Activated CD4-positive, CD25-positive, alpha-beta regulatory T cell (primary cell): Measurements from ENCODE around the gene DAB2.
"Not testable (repeated sequence)": the region's sequence is repeated elsewhere in the genome, so short reads cannot be mapped to it uniquely, and the experiment has no call there.

ENCODE experiments used
- DNase-seq, 4 experiments: peaks; one replicate each; lab custom pipeline; 2025; lab: John Stamatoyannopoulos, UW

The DAB2 gene

GRCh38 chr5:39420482-39421145 is 4.2 kb downstream of the DAB2 start:
- no peak for DNase-seq

GRCh38 chr5:39419796-39420195 is 5.0 kb downstream of the DAB2 start:
- no peak for DNase-seq

DNA sequence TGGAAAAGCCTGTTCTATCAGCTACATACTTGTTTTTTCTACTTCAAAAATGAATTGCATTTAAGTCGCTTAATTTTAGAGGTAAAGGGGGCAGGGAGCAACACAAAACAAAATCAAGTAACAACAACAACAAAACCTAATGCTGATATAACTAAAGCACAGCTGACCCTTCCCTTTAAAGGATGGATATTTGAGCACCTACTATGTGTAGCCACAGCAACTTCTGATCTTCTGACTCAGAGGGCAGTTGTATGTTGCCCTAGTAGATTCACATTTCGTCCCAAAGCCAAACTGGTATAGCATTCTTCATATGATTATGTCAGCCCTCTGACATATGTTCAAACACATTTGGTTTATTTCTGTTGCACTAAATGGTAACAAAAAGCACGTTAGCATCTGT is 6.8 kb downstream of the DAB2 start:
- no peak for DNase-seq

- DNase-seq = no peak
Measured at GRCh38 chr5:39415201-39415600, 9.6 kb downstream of the DAB2 start.

DNA sequence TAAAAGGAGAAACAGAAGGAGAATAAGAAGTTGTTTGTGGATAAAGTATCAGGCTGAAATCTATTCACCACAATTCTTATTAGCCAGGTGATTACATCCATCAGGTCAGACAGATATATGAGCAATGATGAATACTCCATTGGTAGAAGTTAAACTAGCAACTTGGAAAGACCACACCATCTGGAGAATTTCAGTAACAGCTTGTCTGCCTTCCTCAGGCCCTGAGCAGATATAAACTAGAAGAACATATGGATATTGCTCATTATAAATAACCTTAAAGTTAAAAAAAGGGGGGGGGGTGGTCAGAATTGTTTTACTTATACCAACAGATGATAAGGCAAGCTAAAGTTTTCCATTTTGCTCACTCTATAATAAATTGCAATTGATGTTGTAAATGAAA is 10.4 kb downstream of the DAB2 start:
- no peak for DNase-seq

DNA sequence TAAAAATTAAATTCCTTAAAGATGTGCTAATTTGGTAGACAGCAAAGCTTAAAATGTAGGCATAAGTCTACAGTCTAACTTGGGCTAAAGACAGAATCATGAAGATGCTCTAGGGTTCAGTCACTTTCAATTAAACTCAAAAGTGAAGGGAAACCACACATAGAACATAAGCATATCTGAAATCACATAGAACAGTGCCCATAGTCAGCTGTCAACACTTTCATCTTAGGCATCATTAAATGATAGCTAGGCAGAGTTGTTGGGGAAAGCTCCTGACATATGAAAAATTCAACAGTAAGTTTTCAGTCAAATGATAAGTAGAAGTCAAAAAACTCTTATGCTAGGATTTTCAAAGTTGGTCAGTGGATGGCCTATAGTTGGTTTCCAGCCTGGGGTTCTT is 11.0 kb downstream of the DAB2 start:
- no peak for DNase-seq

GRCh38 chr5:39412721-39413394 is 11.9 kb downstream of the DAB2 start:
- no peak for DNase-seq

GRCh38 chr5:39411985-39412384 is 12.8 kb downstream of the DAB2 start:
- DNase-seq = no peak

DNA sequence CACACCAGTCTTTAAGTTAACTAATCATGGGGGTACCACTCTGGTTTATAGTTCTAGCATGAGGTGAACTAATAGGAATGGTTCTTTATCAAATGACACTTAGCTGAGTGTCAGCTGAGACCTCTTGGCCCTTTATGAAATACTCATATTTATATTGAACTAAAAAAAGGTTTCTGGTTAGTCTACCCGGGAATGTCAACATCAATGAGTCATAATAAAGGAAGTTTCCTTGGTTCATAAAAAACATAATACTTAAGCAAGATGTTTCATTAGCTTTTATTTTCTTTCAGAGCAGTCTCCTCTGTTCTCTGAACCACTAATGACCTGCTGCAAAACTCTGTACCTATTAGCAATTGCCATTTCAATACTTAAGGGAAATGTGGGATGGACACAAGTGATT is 13.7 kb downstream of the DAB2 start:
- DNase-seq = no peak

DNA sequence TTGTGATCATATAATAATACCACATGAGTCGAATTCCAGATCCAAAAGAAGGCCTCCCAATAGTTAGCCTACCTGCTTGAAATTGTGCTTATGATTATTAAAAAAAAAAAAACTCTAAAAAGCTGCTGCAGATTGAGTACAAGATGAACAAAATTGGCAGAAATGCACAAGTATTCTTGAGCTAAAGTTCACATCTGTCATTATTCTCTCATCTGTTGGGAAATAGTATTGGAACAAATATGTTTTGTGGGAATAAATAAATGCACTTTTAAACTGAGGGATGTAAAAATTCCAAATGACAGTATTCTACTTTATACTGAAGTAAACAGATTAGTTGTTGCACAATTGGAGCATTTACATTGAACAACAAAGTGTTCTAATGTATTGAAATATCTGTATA is 15.7 kb downstream of the DAB2 start:
- no peak for DNase-seq

DNA sequence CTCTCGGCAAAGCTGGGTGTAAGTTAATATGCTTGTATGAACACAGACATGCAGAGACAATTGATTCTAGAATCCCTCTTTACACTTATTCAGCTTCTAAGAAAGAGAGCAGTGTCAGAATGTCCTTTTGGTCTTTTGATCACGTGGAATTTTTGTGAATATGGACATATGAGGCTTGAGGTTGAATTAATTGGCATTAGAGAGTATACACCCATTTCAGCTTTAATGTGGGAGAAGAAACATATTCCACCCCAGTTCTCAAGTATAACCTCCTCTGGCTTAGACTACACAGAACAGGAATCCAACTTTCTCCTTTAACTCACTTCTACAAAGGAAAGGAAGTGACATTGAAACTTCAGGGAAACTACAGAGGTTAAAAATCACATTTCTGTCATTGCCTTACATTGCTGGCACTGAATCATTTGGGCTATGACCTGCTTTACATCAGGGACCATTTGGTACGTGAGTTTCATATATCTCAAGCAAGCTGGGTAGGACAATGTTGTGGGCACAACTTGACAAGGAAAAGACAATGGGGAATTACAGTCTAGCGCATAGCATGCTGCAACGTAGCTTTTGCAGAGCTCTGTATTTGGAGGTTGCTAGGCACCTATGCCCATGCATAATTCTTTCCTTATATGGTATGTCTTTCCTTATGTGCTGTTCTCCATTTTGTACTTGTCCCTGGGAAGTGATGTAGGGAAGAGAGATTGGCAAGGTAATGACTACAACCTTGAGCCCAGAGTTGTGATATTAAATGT is 19.5 kb downstream of the DAB2 start:
- DNase-seq = no peak

DNA sequence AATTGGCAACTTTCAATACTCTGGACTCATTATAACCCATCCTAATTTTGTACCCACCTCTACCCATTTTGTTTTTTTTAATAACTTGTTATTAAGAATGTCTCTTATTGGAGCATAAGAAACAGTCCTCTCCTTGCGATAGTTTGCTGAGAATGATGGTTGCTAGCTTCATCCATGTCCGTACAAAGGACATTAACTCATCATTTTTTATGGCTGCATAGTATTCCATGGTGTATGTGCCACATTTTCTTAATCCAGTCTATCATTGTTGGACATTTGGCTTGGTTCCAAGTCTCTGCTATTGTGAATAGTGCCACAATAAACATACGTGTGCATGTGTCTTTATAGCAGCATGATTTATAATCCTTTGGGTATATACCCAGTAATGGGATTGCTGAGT is 21.0 kb downstream of the DAB2 start:
- DNase-seq = not testable (repeated sequence)

DNA sequence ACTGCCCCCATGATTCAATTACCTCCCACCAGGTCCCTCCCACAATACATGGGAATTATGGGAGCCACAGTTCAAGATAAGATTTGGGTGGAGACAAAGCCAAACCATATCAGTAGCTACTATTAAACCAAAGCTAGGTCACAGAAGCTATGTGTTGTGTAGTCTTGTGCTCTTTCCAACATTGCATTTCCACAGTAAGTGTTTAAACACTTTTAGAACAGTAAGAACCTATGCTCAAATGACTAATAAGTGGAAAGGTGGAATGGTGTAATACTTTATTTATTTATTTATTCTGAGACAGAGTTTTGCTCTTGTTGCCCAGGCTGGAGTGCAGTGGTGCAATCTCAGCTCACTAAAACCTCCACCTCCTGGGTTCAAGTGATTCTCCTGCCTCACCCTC is 22.6 kb downstream of the DAB2 start:
- not testable (repeated sequence) for DNase-seq

GRCh38 chr5:39400713-39401578 is 23.8 kb downstream of the DAB2 start:
- no peak for DNase-seq

DNA sequence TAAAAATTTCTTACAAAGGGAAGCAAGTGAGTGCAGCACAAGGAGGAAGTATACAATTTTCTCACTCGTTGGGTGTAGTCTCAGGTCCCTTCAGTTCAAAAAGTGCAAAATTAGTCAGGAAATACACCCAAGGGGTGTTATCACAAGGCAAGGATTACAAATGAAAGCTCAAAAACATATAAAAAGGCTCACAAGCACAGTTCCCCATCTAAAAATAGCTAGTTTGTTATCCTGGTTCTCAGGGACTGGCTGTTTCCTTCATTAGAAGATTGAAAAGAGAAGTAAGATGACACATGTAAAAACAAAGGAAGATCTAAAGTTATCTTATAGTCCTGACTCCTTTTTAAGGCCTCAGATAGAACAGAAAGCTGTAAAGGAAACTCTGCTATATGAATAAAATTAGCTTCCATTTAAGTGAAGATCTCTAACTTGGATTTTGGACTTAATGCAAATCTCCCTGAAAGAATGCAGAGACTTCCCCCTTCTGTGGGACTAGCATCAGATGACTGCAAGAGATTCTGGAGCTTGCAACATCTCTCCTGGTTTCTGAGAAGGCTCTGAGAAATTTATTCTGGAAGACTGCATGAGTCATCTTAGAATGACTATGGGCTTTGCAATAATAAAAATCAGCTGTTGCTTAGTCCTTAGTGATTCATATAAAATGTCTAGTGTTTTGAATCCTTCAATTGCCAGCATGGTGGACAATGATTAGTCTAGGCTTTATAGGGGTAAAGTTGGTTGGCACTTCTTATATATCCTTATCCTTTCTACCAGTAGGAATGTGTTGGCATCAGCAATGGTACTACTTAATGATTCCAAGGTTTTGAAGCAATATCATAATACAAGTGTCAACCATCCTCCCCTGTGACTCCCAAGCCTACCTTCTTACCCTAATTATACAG is 25.4 kb downstream of the DAB2 start:
- DNase-seq = no peak

- DNase-seq = no peak
Measured at GRCh38 chr5:39396843-39397242, 27.9 kb downstream of the DAB2 start.

DNA sequence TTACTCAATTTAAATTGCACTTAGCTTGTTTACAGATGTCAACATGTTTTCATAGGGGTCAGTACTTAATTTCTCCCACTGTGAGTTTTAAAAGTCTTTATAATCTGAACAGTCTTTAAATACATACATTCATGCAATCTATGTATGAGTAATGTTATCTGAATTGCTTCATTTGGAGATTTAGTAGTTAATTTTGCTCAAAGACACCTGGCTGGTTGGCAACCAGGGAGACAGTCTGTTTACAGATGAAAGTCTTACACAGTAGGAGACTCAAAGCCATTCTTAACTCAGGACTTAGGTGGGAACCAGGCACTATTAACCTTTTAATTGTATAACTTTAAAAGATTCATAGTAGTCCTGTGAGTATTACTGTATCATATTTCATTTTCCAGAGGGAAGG is 29.3 kb downstream of the DAB2 start:
- DNase-seq = no peak

GRCh38 chr5:39394946-39395345 is 29.8 kb downstream of the DAB2 start:
- no peak for DNase-seq

DNA sequence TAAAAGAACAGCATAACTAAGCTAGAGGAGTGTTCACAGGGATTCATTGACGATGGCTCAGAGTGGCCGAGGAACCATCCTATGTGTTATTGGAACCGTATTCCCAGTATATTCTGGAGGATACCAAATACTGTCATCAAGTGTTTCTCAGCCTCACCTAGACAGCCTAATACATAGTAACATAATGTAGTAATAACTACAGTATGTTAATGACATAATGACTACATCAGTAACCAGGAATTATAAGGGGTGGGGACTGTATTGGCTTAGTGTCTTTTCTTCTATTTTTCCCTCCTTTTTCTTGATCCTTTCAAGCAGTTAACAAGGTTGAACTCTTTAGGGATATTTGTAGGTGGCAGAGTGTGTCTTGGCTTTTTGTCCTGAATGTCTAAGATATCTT is 33.8 kb downstream of the DAB2 start:
- DNase-seq = no peak

- DNase-seq = no peak
Measured at GRCh38 chr5:39387293-39387692, 37.5 kb downstream of the DAB2 start.

DNA sequence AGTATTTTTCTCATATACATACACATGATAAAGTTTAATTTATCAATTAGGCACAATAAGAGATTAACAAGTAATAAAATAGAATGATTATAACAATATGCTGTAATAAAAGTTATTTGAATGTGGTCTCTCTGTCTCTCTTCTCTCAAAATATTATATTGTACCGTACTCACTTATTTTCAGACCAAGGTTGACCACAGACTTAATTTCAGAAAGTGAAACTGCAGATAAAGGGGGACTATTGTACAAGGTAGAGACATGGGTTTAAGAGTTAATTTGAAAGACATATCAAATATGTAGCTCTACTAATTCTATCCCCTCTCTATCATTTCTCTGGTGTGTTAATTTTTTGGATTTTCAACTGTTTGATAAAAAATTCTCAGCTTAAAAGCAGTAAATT is 40.5 kb downstream of the DAB2 start:
- no peak for DNase-seq
